ENCODE data around the gene PLPP3. TPM values are rescaled to one million over a fixed set of nuclear protein-coding genes. Genes with fewer than 3 reads are reported as not detected.

PLPP3 gene
- total and polyA plus RNA-seq, 9 of the 15 experiments (the other 6 are each of a cell fraction or from before 2014, with no cell fraction given) = 0.07 to 0.54 (median 0.20) TPM

DNA sequence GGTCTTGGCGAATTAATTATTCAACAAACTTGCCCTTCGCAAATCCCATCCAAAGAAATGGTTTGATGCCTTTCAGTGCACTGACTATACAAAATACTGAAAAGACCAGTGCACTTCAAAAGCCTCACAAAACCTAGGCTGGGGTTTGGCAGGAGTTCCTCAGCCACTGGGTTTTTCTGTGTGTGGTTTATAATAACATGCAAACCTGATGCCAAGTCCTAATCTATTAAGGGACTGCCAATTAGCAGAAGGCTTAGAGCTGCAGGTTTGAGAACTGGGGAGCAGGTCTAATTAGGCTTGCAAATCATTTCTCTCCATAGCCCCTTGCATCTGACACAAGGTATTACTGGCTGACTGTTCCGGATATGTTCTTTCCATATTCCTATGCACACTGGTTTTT is 27.7 kb downstream of the PLPP3 start:
- in situ Hi-C loops (cut with MboI) = no loop called here
- no peaks in the 10 kb centered on the region for H3K4me1 ChIP-seq (replicated peaks in 1 of 2; ENCODE audit: control insufficient read depth in 2 of 2, insufficient read depth in 2 of 2, low read length in 2 of 2)
- no TSS peak for BruUV-seq (replicated peaks)
- no peak overlapping the region for H3K9ac ChIP-seq (ENCODE audit: insufficient read depth in 1 of 2, low read depth in 2 of 2, low read length in 2 of 2)
- no peaks in the 10 kb centered on the region for H3K9me3 ChIP-seq (replicated peaks; ENCODE audit: control insufficient read depth, insufficient read depth, low read depth, low read length)
- no peaks in the 10 kb centered on the region for H3K9me1 ChIP-seq (ENCODE audit: control insufficient read depth, insufficient read depth, low read length)
- H3K4me3 ChIP-seq = no peak overlapping the region
- no peaks in the 10 kb centered on the region for H3K79me2 ChIP-seq (ENCODE audit: control insufficient read depth, insufficient read depth, low read length)
- TF ChIP-seq SMARCA4 (IDR thresholded peaks at IDR 0.05) (no peak), ZNF668 (CRISPR knock-in tag; IDR thresholded peaks at IDR 0.05) (no peak)
- TF ChIP-seq, protein P1, sequence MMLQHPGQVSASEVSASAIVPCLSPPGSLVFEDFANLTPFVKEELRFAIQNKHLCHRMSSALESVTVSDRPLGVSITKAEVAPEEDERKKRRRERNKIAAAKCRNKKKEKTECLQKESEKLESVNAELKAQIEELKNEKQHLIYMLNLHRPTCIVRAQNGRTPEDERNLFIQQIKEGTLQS (IDR thresholded peaks at IDR 0.05) = no peak
- TF ChIP-seq, protein P1 (CRISPR knock-in tag; conservative IDR thresholded peaks at IDR 0.05) = no peak
- TF ChIP-seq, protein P2, sequence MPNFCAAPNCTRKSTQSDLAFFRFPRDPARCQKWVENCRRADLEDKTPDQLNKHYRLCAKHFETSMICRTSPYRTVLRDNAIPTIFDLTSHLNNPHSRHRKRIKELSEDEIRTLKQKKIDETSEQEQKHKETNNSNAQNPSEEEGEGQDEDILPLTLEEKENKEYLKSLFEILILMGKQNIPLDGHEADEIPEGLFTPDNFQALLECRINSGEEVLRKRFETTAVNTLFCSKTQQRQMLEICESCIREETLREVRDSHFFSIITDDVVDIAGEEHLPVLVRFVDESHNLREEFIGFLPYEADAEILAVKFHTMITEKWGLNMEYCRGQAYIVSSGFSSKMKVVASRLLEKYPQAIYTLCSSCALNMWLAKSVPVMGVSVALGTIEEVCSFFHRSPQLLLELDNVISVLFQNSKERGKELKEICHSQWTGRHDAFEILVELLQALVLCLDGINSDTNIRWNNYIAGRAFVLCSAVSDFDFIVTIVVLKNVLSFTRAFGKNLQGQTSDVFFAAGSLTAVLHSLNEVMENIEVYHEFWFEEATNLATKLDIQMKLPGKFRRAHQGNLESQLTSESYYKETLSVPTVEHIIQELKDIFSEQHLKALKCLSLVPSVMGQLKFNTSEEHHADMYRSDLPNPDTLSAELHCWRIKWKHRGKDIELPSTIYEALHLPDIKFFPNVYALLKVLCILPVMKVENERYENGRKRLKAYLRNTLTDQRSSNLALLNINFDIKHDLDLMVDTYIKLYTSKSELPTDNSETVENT (CRISPR knock-in tag; IDR thresholded peaks at IDR 0.05) = no peak
- 0% methylated on average over 3 of the region's 3 CpGs for WGBS (ENCODE audit: insufficient coverage, low coverage, missing lambda C conversion rate)
- POLR2A ChIA-PET = no interaction called here
- peaks cover 0 to 9% of the 10 kb centered on the region in 2 experiments; a peak in 1 of 5 replicates for H3K27me3 ChIP-seq (ENCODE audit: control insufficient read depth in 2 of 2, insufficient read depth in 2 of 2, low read length in 2 of 2)
- FAIRE-seq (no peak), ATAC-seq (no peak), DNase-seq (ENCODE audit: extremely low read depth in 1 of 4, low spot score in 3 of 4) (no peak)
- no peak overlapping the region for H3K4me2 ChIP-seq (ENCODE audit: insufficient read depth, low read length)
- no peaks in the 10 kb centered on the region for H3K36me3 ChIP-seq (ENCODE audit: control insufficient read depth, insufficient read depth, low read length)
- intact Hi-C loops (cut with micrococcal nuclease) = no loop called here
- H4K20me1 ChIP-seq (replicated peaks; ENCODE audit: control insufficient read depth, insufficient read depth, low read length) = no peaks in the 10 kb centered on the region
- no peak overlapping the region for H2AFZ ChIP-seq (ENCODE audit: low read depth, low read length)
- H3K27ac ChIP-seq (ENCODE audit: extremely low read depth, low read depth, low read length) = no peak overlapping the region
- CTCF ChIA-PET (ENCODE audit: low intra/inter-chr PET ratio) = no interaction called here
